ENCODE data around the gene APOE.

APOE gene

DNA sequence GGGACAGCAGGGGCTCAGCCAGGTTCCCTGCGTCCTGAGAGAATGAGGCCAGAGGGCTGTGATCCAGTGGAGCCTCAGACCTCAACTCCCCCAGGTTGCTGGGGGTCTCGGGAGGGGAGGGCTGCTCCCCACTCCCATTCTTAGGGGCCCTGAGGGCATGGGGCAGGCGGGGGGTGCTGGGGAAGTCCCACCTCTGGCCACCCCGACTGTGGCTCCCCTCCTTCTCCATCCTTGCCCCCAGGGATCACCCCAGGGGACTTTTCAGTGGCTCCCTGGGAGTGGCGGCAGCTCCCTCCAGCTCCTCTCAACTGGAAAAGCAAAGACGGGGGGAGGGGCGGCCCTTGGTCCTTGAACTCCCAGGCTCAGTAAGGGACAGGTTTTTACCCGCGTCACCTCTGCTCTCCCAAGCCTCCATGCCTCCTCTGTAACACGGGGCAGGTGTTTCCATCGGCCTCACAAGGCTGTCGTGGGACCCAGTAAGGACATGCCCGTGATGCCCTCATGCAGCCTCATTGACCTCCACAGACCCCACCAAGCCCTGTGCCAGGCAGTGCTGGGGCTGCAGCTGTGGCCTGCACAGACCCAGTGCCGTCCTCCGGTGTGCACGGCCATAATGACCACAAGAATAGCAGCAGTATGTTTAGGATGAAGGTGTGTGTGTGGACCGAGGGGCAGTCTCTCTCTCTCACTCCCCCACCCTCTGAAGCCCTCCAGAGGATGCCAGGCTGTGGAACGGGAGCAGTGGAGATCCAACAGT lies 26.1 kb upstream of the APOE start:
- TF ChIP-seq, protein P1, sequence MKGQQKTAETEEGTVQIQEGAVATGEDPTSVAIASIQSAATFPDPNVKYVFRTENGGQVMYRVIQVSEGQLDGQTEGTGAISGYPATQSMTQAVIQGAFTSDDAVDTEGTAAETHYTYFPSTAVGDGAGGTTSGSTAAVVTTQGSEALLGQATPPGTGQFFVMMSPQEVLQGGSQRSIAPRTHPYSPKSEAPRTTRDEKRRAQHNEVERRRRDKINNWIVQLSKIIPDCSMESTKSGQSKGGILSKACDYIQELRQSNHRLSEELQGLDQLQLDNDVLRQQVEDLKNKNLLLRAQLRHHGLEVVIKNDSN (IDR thresholded peaks at IDR 0.05), result no peak
- no peak for TF ChIP-seq TEAD4 (IDR thresholded peaks at IDR 0.05)

DNA sequence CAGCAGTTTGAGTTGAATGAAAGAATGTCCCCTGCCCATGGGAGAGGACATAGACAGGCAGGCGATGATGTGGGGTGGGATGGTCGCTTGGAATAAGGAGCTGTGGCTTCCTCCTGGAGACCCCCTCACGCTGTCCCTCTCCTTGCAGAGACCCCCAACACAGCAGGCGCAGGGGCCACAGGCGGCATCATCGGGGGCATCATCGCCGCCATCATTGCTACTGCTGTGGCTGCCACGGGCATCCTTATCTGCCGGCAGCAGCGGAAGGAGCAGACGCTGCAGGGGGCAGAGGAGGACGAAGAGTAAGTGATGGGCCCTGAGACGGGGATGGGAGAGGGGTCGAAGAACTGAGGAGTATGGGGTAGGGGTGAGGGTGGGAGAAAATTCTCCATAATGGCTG lies 23.5 kb upstream of the APOE start:
- TF ChIP-seq NFIC (IDR thresholded peaks at IDR 0.05) (no peak), CREB1 (IDR thresholded peaks at IDR 0.05; ENCODE audit: low read depth) (no peak), EGR1 (IDR thresholded peaks at IDR 0.05) (no peak), TEAD4 (IDR thresholded peaks at IDR 0.05) (no peak), RAD21 (IDR thresholded peaks at IDR 0.05; ENCODE audit: low read depth) (no peak), TCF12 (IDR thresholded peaks at IDR 0.05; ENCODE audit: low read depth) (no peak), FOXM1 (IDR thresholded peaks at IDR 0.05; ENCODE audit: borderline replicate concordance, low read depth) (no peak), TAF1 (IDR thresholded peaks at IDR 0.05; ENCODE audit: low read depth) (no peak), CEBPB (IDR thresholded peaks at IDR 0.05) (no peak), ZBTB7A (IDR thresholded peaks at IDR 0.05; ENCODE audit: low read depth) (no peak), YY1 (IDR thresholded peaks at IDR 0.05; ENCODE audit: low read depth) (no peak), EP300 (IDR thresholded peaks at IDR 0.05; ENCODE audit: borderline replicate concordance) (no peak)
- TF ChIP-seq, protein P2, sequence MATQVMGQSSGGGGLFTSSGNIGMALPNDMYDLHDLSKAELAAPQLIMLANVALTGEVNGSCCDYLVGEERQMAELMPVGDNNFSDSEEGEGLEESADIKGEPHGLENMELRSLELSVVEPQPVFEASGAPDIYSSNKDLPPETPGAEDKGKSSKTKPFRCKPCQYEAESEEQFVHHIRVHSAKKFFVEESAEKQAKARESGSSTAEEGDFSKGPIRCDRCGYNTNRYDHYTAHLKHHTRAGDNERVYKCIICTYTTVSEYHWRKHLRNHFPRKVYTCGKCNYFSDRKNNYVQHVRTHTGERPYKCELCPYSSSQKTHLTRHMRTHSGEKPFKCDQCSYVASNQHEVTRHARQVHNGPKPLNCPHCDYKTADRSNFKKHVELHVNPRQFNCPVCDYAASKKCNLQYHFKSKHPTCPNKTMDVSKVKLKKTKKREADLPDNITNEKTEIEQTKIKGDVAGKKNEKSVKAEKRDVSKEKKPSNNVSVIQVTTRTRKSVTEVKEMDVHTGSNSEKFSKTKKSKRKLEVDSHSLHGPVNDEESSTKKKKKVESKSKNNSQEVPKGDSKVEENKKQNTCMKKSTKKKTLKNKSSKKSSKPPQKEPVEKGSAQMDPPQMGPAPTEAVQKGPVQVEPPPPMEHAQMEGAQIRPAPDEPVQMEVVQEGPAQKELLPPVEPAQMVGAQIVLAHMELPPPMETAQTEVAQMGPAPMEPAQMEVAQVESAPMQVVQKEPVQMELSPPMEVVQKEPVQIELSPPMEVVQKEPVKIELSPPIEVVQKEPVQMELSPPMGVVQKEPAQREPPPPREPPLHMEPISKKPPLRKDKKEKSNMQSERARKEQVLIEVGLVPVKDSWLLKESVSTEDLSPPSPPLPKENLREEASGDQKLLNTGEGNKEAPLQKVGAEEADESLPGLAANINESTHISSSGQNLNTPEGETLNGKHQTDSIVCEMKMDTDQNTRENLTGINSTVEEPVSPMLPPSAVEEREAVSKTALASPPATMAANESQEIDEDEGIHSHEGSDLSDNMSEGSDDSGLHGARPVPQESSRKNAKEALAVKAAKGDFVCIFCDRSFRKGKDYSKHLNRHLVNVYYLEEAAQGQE (IDR thresholded peaks at IDR 0.05; ENCODE audit: low read depth), result no peak
- TF ChIP-seq, protein P3, sequence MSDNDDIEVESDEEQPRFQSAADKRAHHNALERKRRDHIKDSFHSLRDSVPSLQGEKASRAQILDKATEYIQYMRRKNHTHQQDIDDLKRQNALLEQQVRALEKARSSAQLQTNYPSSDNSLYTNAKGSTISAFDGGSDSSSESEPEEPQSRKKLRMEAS (IDR thresholded peaks at IDR 0.05), result no peak
- TF ChIP-seq, protein P1 (IDR thresholded peaks at IDR 0.05), result no peak

DNA sequence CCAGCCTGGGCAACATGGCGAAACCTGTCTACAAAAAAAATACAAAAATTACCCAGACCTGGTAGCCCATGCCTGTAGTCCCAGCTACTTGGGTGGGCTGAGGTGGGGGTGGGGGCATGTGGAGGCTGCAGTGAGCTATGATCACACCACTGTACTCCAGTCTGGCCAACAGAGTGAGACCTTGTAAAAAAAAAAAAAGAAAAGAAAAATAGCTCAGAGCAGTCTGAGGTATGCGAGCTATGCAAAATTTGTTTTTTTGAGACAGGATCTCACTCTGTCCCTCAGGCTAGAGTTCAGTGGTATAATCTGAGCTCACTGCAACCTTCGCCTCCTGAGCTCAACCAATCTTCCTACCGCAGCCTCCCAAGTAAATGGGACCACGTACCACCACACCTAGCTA lies 21.7 kb upstream of the APOE start:
- no peak for TF ChIP-seq TEAD4 (IDR thresholded peaks at IDR 0.05)
- TF ChIP-seq, protein P2 (IDR thresholded peaks at IDR 0.05; ENCODE audit: low read depth), result no peak
- TF ChIP-seq CEBPB (IDR thresholded peaks at IDR 0.05), result no peak
- no peak for TF ChIP-seq TAF1 (IDR thresholded peaks at IDR 0.05; ENCODE audit: low read depth)
- no peak for TF ChIP-seq CREB1 (IDR thresholded peaks at IDR 0.05; ENCODE audit: low read depth)
- TF ChIP-seq YY1 (IDR thresholded peaks at IDR 0.05; ENCODE audit: low read depth), result no peak
- TF ChIP-seq RAD21 (IDR thresholded peaks at IDR 0.05; ENCODE audit: low read depth), result no peak
- TF ChIP-seq EGR1 (IDR thresholded peaks at IDR 0.05), result no peak
- TF ChIP-seq FOXM1 (IDR thresholded peaks at IDR 0.05; ENCODE audit: borderline replicate concordance, low read depth), result no peak
- no peak for TF ChIP-seq TCF12 (IDR thresholded peaks at IDR 0.05; ENCODE audit: low read depth)
- TF ChIP-seq, protein P1 (IDR thresholded peaks at IDR 0.05), result no peak
- TF ChIP-seq NFIC (IDR thresholded peaks at IDR 0.05), result no peak
- TF ChIP-seq EP300 (IDR thresholded peaks at IDR 0.05; ENCODE audit: borderline replicate concordance), result no peak
- TF ChIP-seq, protein P3 (IDR thresholded peaks at IDR 0.05), result no peak
- no peak for TF ChIP-seq ZBTB7A (IDR thresholded peaks at IDR 0.05; ENCODE audit: low read depth)

DNA sequence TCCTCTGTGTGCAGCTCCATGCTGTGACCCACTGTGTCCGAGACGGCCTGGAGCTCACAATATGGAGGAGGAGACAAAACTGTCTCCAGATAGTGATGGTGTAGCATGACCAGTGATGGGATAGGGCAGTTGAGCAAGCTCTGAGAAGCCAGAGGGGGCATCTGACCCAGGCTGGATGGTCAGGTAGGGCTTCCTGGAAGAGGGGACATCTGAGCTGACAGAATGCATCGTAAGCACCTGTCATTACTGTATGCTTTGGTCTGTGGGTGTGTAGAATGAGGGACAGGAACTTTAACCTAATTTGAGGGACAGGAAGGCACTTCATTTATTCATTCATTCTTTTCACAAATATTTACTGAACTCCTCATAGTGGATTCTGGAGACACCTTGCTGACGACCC lies 21.0 kb upstream of the APOE start:
- no peak for TF ChIP-seq EP300 (IDR thresholded peaks at IDR 0.05; ENCODE audit: borderline replicate concordance)
- no peak for TF ChIP-seq CREB1 (IDR thresholded peaks at IDR 0.05; ENCODE audit: low read depth)
- TF ChIP-seq ZBTB7A (IDR thresholded peaks at IDR 0.05; ENCODE audit: low read depth), result no peak
- TF ChIP-seq RAD21 (IDR thresholded peaks at IDR 0.05; ENCODE audit: low read depth), result no peak
- no peak for TF ChIP-seq YY1 (IDR thresholded peaks at IDR 0.05; ENCODE audit: low read depth)
- TF ChIP-seq CEBPB (IDR thresholded peaks at IDR 0.05), result no peak
- no peak for TF ChIP-seq NFIC (IDR thresholded peaks at IDR 0.05)
- no peak for TF ChIP-seq FOXM1 (IDR thresholded peaks at IDR 0.05; ENCODE audit: borderline replicate concordance, low read depth)
- TF ChIP-seq, protein P1 (IDR thresholded peaks at IDR 0.05), result no peak
- TF ChIP-seq, protein P3 (IDR thresholded peaks at IDR 0.05), result no peak
- TF ChIP-seq TEAD4 (IDR thresholded peaks at IDR 0.05), result no peak
- no peak for TF ChIP-seq TAF1 (IDR thresholded peaks at IDR 0.05; ENCODE audit: low read depth)
- no peak for TF ChIP-seq TCF12 (IDR thresholded peaks at IDR 0.05; ENCODE audit: low read depth)
- no peak for TF ChIP-seq EGR1 (IDR thresholded peaks at IDR 0.05)

Measured in Ishikawa (cell line).